ENCODE data around the gene ATP2A1.
A peak's percentile ranks its signal among the peaks of the same experiment; 100 is the strongest.

ATP2A1 gene

DNA sequence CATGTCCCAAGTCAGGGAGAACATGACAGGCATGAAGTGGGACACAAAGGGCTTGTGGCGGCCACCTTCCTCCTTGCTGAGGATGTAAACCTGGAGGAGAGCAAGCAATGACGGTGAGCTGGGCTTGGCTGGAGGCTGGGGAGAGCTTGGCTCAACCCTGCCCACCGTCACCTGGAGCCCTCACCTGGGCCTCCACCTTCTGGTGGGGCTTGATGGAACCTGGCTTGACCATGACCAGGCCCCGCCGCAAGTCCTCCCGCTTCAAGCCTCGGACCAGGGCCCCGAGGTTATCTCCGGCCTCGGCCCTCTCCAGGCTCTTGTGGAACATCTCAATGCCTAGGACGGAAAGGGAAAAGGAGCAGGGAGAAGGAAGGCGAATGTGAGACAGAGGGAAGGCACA lies 34.5 kb upstream of the ATP2A1 start:
- Mint-ChIP-seq H3K4me1 (peaks cover 19 to 46% of the 10 kb centered on the region in 2 donors), H3K4me3 (peak overlapping the region; percentile 14 to 36), H3K36me3 (peaks cover 31 to 45% of the 10 kb centered on the region in 2 donors), H3K27me3 (no peaks in the 10 kb centered on the region), H3K9me3 (no peaks in the 10 kb centered on the region), H3K27ac (peak overlapping the region; percentile 69)
- no peak for DNase-seq
- no peak for ATAC-seq (replicated peaks)

DNA sequence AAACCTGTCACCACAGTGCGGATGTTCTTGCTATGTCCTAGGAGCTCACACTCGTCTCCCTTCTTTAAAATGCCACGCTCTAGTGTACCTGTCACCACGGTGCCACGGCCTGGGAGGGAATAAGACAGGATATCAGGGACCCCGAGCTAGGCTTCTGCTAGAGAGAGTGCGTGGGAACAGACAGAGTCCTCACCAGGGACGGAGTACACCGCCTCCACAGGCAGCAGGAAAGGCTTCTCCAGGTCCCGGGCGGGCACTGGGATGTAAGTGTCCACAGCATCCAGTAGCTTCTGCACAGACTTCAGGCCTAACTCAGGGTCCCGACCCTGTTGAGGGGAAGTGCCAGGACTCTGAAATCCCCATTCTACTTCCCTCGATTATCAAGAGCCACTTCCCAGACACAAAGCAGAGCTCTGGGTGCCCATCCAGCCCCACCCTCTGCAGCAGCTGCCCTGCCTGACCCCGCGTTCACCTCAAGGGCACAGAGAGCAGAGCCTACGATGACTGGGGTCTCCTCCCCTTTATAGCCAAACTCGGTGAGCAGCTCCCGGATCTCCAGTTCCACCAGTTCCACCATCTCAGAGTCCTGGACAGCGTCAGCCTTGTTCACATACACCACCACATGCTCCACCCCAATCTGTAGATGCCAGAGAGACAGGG lies 33.9 kb upstream of the ATP2A1 start:
- no peak for ATAC-seq (replicated peaks)
- peaks cover 27 to 41% of the 10 kb centered on the region in 2 donors for H3K36me3 Mint-ChIP-seq

GRCh38 chr16:28845293-28845692 lies 33.0 kb upstream of the ATP2A1 start:
- Mint-ChIP-seq H3K4me1 (peaks cover 19 to 46% of the 10 kb centered on the region in 2 donors), H3K4me3 (peak overlapping the region; percentile 85 to 95), H3K36me3 (peaks cover 24 to 41% of the 10 kb centered on the region in 2 donors), H3K9me3 (no peaks in the 10 kb centered on the region), H3K27me3 (no peaks in the 10 kb centered on the region), H3K27ac (peak overlapping the region; percentile 98)
- DNase-seq (peak; percentile 28), ATAC-seq (replicated peaks) (peak in 1 of 2 donors; percentile 7)

More for the DNA sequence above, 33.9 kb upstream of the ATP2A1 start:
- DNase-seq, result no peak
- no peaks in the 10 kb centered on the region for H3K27me3 Mint-ChIP-seq
- H3K27ac Mint-ChIP-seq, result peak overlapping the region; percentile 98
- H3K9me3 Mint-ChIP-seq, result no peaks in the 10 kb centered on the region
- peaks cover 19 to 46% of the 10 kb centered on the region in 2 donors for H3K4me1 Mint-ChIP-seq
- H3K4me3 Mint-ChIP-seq, result peak overlapping the region; percentile 85 to 95

GRCh38 chr16:28845761-28846079 lies 32.6 kb upstream of the ATP2A1 start:
- no peak for DNase-seq
- H3K4me3 Mint-ChIP-seq, result peak overlapping the region; percentile 85 to 95
- H3K9me3 Mint-ChIP-seq, result no peaks in the 10 kb centered on the region
- peaks cover 24 to 41% of the 10 kb centered on the region in 2 donors for H3K36me3 Mint-ChIP-seq
- ATAC-seq (replicated peaks), result peak; percentile 0 to 1
- peaks cover 19 to 46% of the 10 kb centered on the region in 2 donors for H3K4me1 Mint-ChIP-seq
- no peaks in the 10 kb centered on the region for H3K27me3 Mint-ChIP-seq
- H3K27ac Mint-ChIP-seq, result peak overlapping the region; percentile 98

GRCh38 chr16:28846080-28846932 lies 32.0 kb upstream of the ATP2A1 start, which contains the start of gene TUFM:
TUFM (minus strand) TSS chr16:28846348; CDS start chr16:28846269, 79 bp downstream.
- ATAC-seq (replicated peaks), result peak; percentile 94 to 97
- peaks cover 19 to 46% of the 10 kb centered on the region in 2 donors for H3K4me1 Mint-ChIP-seq
- peak; percentile 99 for DNase-seq
- peaks cover 24 to 41% of the 10 kb centered on the region in 2 donors for H3K36me3 Mint-ChIP-seq
- peak within 1 kb of the TSS; percentile 98 for H3K27ac Mint-ChIP-seq
- no peaks in the 10 kb centered on the region for H3K9me3 Mint-ChIP-seq
- no peaks in the 10 kb centered on the region for H3K27me3 Mint-ChIP-seq
- peak within 1 kb of the TSS; percentile 85 to 95 for H3K4me3 Mint-ChIP-seq

DNA sequence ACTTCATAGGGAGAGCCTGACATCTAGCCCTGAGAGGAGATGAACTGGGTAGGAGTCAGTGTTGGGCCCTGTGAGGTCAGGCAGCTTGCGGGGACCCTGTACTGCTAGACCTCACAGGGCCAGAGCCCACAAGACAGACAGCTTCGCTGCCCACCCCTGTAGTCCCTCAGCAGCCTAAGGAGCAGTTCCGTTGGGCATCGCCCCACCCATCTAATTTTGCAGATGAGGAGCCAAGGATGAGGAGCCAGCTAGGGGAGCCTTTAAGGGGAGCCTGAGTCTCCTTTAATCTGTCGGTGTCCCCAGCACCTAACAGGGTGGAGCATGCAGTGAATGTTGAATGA lies 31.4 kb upstream of the ATP2A1 start:
- ATAC-seq (replicated peaks) (peak; percentile 2 to 9), DNase-seq (peak; percentile 16)
- Mint-ChIP-seq H3K4me3 (peak overlapping the region; percentile 85 to 95), H3K36me3 (peaks cover 24 to 40% of the 10 kb centered on the region in 2 donors), H3K4me1 (peaks cover 19 to 46% of the 10 kb centered on the region in 2 donors), H3K9me3 (no peaks in the 10 kb centered on the region), H3K27me3 (no peaks in the 10 kb centered on the region), H3K27ac (peak overlapping the region; percentile 98)

DNA sequence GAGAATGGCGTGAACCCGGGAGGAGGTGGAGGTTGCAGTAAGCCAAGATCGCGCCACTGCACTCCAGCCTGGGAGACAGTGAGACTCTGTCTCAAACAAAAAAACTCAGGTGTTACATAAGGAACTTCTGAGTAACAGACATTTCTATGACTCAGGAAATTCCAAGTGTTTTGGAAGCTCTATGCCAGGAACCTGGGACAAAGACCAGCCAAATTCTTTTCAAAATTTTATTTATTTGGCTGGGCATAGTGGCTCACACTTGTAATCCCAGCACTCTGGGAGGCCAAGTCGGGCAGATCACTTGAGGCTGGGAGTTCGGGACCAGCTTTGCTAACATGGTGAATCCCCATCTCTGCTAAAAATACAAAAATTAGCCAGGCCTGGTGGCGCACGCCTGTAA lies 19.9 kb upstream of the ATP2A1 start:
- DNase-seq (no peak), ATAC-seq (replicated peaks) (no peak)
- H3K27ac Mint-ChIP-seq, result no peak overlapping the region
- no peaks in the 10 kb centered on the region for H3K9me3 Mint-ChIP-seq
- no peaks in the 10 kb centered on the region for H3K27me3 Mint-ChIP-seq
- peaks cover 0 to 4% of the 10 kb centered on the region in 2 donors for H3K4me1 Mint-ChIP-seq
- peaks cover 2 to 5% of the 10 kb centered on the region in 2 donors for H3K36me3 Mint-ChIP-seq
- no peak overlapping the region for H3K4me3 Mint-ChIP-seq

- Mint-ChIP-seq H3K4me3 (no peak overlapping the region), H3K27me3 (no peaks in the 10 kb centered on the region), H3K9me3 (no peaks in the 10 kb centered on the region), H3K4me1 (peaks cover 6 to 8% of the 10 kb centered on the region in 2 donors), H3K27ac (no peak overlapping the region), H3K36me3 (peaks cover 2 to 5% of the 10 kb centered on the region in 2 donors)
- ATAC-seq (replicated peaks) (no peak), DNase-seq (no peak)
These were observed 19.0 kb upstream of the ATP2A1 start for GRCh38 chr16:28859326-28859725.

DNA sequence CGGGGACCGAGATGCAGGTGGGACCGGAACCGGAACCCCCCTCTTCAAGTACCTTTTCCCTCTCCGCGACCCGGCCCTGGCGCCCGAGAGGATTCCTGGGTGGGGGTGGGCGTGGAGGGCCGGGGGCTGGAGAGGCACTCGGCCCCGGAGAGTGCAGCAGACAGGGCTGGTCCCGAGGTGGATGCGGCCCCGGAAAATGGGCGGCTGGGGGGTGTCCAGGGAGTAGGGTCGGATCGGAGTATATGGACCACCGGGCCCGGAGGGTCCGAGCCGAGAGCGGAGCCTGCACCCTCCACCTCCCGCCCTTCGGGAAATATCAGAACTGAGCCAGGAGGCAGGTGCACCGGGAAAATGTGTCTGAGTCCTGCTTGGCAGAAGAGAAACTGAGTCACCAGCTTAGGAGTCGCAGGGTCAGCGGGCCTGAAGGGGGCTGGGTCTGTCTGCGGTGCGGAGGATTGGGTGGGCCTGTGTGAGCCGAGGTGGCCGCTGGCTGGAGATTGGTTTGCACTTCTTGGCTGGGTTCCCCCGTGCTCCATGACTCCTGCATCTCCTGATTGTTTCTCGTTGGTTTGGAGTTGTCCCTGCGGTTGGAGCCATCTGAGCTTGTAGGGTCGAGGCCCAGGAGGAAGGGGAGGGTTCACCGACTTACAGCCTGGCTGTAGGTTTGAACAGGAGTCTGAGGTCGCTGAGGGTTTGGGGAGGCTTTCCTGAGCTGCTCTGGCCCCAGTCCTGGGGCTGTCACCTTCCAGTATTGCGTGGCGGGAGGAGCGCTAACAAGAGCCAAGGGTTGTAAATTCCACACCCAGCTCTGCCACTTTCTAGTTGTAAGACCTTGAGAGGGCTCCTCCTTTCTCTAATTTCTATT lies 14.1 kb upstream of the ATP2A1 start:
- Mint-ChIP-seq H3K27me3 (no peaks in the 10 kb centered on the region), H3K27ac (peak overlapping the region; percentile 99), H3K36me3 (peaks cover 19 to 29% of the 10 kb centered on the region in 2 donors), H3K4me1 (peaks cover 21 to 30% of the 10 kb centered on the region in 2 donors), H3K4me3 (peak overlapping the region; percentile 91 to 93), H3K9me3 (no peaks in the 10 kb centered on the region)
- DNase-seq (no peak), ATAC-seq (replicated peaks) (no peak)

- no peak overlapping the region for H3K27ac Mint-ChIP-seq
- peaks cover 27 to 38% of the 10 kb centered on the region in 2 donors for H3K36me3 Mint-ChIP-seq
- ATAC-seq (replicated peaks), result no peak
- no peaks in the 10 kb centered on the region for H3K9me3 Mint-ChIP-seq
- peak overlapping the region; percentile 91 to 93 for H3K4me3 Mint-ChIP-seq
- peaks cover 21 to 30% of the 10 kb centered on the region in 2 donors for H3K4me1 Mint-ChIP-seq
- H3K27me3 Mint-ChIP-seq, result no peaks in the 10 kb centered on the region
- no peak for DNase-seq
These were observed 13.1 kb upstream of the ATP2A1 start for GRCh38 chr16:28865001-28865688.

- peak overlapping the region; percentile 47 for H3K27ac Mint-ChIP-seq
- peaks cover 30 to 45% of the 10 kb centered on the region in 2 donors for H3K36me3 Mint-ChIP-seq
- no peak for ATAC-seq (replicated peaks)
- no peaks in the 10 kb centered on the region for H3K9me3 Mint-ChIP-seq
- H3K4me3 Mint-ChIP-seq, result peak overlapping the region in 1 of 2 donors; percentile 26
- H3K4me1 Mint-ChIP-seq, result peaks cover 22 to 30% of the 10 kb centered on the region in 2 donors
- DNase-seq, result no peak
- H3K27me3 Mint-ChIP-seq, result no peaks in the 10 kb centered on the region
These were observed 12.4 kb upstream of the ATP2A1 start for GRCh38 chr16:28865722-28866453.

DNA sequence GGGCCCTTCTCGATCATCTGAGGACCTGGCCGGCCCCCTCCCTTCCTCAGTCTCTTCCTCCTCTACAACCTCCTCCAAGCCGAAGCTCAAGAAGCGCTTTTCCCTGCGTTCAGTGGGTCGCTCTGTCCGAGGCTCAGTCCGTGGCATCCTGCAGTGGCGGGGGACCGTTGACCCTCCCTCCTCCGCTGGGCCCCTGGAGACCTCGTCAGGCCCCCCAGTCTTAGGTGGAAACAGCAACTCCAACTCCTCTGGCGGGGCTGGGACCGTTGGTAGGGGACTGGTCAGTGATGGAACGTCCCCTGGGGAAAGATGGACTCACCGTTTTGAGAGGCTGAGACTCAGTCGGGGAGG lies 11.9 kb upstream of the ATP2A1 start:
- Mint-ChIP-seq H3K36me3 (peaks cover 30 to 45% of the 10 kb centered on the region in 2 donors), H3K27ac (peak overlapping the region; percentile 47), H3K4me1 (peaks cover 22 to 30% of the 10 kb centered on the region in 2 donors), H3K4me3 (peak overlapping the region in 1 of 2 donors; percentile 26), H3K27me3 (no peaks in the 10 kb centered on the region), H3K9me3 (no peaks in the 10 kb centered on the region)
- ATAC-seq (replicated peaks), result no peak
- DNase-seq, result no peak

DNA sequence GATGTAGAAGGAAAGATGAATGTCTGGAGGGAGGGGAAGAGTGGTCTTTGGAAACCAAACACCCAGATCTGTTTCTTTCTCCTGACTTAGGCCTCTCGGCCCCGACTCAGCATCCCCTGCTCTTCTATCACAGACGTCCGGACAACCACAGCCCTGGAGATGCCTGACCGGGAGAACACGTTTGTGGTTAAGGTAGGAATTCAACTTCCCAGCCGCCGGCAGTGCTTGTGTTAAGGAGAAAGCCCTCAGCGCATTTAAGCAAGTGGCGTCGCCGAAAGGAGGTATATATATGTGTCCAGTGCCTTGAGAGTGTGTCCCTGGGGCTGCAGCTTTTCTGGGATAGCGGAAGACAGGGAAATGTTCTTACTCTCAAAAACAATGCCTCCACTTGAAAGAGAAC lies 11.0 kb upstream of the ATP2A1 start:
- Mint-ChIP-seq H3K4me3 (no peak overlapping the region), H3K27ac (peak overlapping the region; percentile 47), H3K9me3 (no peaks in the 10 kb centered on the region), H3K36me3 (peaks cover 30 to 48% of the 10 kb centered on the region in 2 donors), H3K27me3 (no peaks in the 10 kb centered on the region), H3K4me1 (peaks cover 22 to 30% of the 10 kb centered on the region in 2 donors)
- DNase-seq (no peak), ATAC-seq (replicated peaks) (no peak)
